Heart left ventricle (tissue), 13 donors: ENCODE results near the gene TMEM181.

Experiments
- CTCF ChIP-seq, 12 donors: fragments of 200-600 bp; sonication (generic) in 4 of 12; IDR thresholded peaks; one replicate each; pipeline versions ENCODE4 v1.5.0 to v1.8.0; 2018 to 2022; ENCODE audit warnings: antibody characterized with exemption in 12 of 12, mild to moderate bottlenecking in 5 of 12
- POLR2A ChIP-seq, 2 donors: fragments of 450-650 bp; IDR thresholded peaks; one replicate each; pipeline ENCODE4 v1.6.1; 2017; ENCODE audit warnings: antibody characterized with exemption in 2 of 2, mild to moderate bottlenecking in 2 of 2, moderate library complexity in 2 of 2
- donor health status: ischemic (EF 13 %, LVEDD 7.1; RV severe dilation, severe dysfunction).
- donor health status: DM: no; HTN: yes; CAD: no.
- donor health status: DM: no; HTN: no; CAD: no.
- donor health status: ischemic (EF 25% LVEDD 6.9; RV normal size, moderate dysfunction).
- donor health status: ischemic (EF 25% LVEDD 5.7; RV mildly dilated, moderate dysfunction).
- donor health status: ischemic (EF 35%, LVEDD 5.7; RV mildly dilated, moderate dysfunction).
- donor health status: nonischemic (EF 11% LVEDD 7.7; RV severe dilation, severe dysfunction).
- donor health status: DM: yes; HTN: yes; CAD: no.
- donor health status: PGD.
- donor health status: ischemic (EF 29% LVEDD 5.4; RV normal size, mild dysfunction).
- donor health status: nonischemic (EF 23%, LVEDD 6.1; RV moderate dilation, normal function).

- no peak for TF ChIP-seq CTCF (IDR thresholded peaks at IDR 0.05)
- no peak for TF ChIP-seq POLR2A (IDR thresholded peaks at IDR 0.05)
Measured at GRCh38 chr6:158627168-158627939, 67.5 kb downstream of the TMEM181 start.
